Osteoblast (primary cell): Measurements from ENCODE around the gene PRKN. TPM values are rescaled to one million over a fixed set of nuclear protein-coding genes. Genes with fewer than 3 reads are reported as not detected.

ENCODE experiments used
- DNase-seq: peaks from one replicate; pipeline ENCODE4 v3.0.0; 2011; ENCODE audit warnings: low spot score, mixed read lengths; ENCODE audit not compliant: insufficient read length; ENCODE audit errors: missing footprints
- H2AFZ ChIP-seq: 2 replicates; pipeline ENCODE4 v1.6.0; 2011; ENCODE audit warnings: mild to moderate bottlenecking, low read length
- H3K27ac ChIP-seq: 2 replicates; pipeline ENCODE4 v1.5.1; 2011; ENCODE audit warnings: mild to moderate bottlenecking, low read depth, low read length, moderate library complexity
- H3K27me3 ChIP-seq: 2 replicates; pipeline ENCODE4 v1.6.0; 2012; ENCODE audit warnings: mild to moderate bottlenecking, control low read depth, inconsistent platforms, low read length, moderate library complexity; ENCODE audit not compliant: insufficient read depth
- H3K36me3 ChIP-seq: 2 replicates; pipeline ENCODE4 v1.5.1; 2011; ENCODE audit warnings: mild to moderate bottlenecking, low read length, control low read depth, moderate library complexity; ENCODE audit not compliant: insufficient read depth
- H3K4me1 ChIP-seq: 2 replicates; pipeline ENCODE4 v1.5.1; 2011; ENCODE audit warnings: mild to moderate bottlenecking, low read length, control low read depth, moderate library complexity; ENCODE audit not compliant: insufficient read depth
- H3K4me2 ChIP-seq: 2 replicates; pipeline ENCODE4 v1.6.0; 2011; ENCODE audit warnings: mild to moderate bottlenecking, low read length; ENCODE audit not compliant: insufficient read depth
- H3K4me3 ChIP-seq: fragments of 200-600 bp; sonication (generic); 3 replicates; pipeline ENCODE4 v1.5.1; 2012; ENCODE audit warnings: mild to moderate bottlenecking, low read length, inconsistent platforms; ENCODE audit not compliant: insufficient read depth
- H3K79me2 ChIP-seq: 2 replicates; pipeline ENCODE4 v1.6.0; 2012; ENCODE audit warnings: mild to moderate bottlenecking, low read length, control low read depth, inconsistent platforms; ENCODE audit not compliant: insufficient read depth
- H3K9me3 ChIP-seq: 2 replicates; pipeline ENCODE4 v1.5.1; 2011; ENCODE audit warnings: low read depth, low read length, control low read depth
- H4K20me1 ChIP-seq: 2 replicates; pipeline ENCODE4 v1.6.0; 2012; ENCODE audit warnings: mild to moderate bottlenecking, low read length, control low read depth; ENCODE audit not compliant: insufficient read depth
- total RNA-seq: library from RNA; depleted of rRNA; stranded (reverse); fragments of >200 nt; gene quantifications from 2 replicates; pipeline ENCODE4 v1.2.3, GENCODE V29; 2012
- TF ChIP-seq, protein P1 (sequence below): IDR thresholded peaks from 2 replicates; pipeline ENCODE4 v1.5.1; 2011; ENCODE audit warnings: mild to moderate bottlenecking, low read depth, low read length, moderate library complexity; ENCODE audit errors: extremely low read depth

Gene PRKN
- total RNA-seq, 1 donor = 2.9 TPM

DNA sequence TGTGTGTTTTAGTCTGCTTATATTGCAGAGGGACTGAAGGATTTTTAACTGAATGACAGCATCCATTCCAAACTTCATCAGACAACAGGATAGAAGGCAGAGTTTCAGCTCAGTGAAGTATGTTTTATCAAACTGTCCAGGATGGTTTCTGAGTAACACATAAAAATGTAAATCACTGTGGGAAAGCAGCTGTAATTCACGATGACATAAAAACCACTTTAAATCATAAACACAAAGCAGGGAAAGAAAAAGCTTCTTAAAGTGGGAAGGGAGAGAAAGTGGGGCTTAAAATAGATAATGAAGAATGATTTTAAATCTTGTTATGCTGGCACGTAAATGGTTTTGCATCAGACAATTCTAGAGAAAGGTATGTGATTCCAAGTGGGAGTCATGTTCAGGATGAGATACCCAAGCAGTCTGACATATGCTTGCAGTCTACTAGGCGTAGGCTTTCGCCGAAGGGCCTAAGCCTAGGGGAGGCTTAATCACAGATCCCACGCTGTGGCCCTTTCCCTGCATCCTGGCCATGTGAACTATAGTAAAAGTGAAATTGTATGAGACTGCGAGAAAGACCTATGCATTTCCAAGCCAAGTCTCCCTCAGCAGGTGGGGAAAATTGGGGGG is 610.6 kb downstream of the PRKN start:
- TF ChIP-seq, protein P1, sequence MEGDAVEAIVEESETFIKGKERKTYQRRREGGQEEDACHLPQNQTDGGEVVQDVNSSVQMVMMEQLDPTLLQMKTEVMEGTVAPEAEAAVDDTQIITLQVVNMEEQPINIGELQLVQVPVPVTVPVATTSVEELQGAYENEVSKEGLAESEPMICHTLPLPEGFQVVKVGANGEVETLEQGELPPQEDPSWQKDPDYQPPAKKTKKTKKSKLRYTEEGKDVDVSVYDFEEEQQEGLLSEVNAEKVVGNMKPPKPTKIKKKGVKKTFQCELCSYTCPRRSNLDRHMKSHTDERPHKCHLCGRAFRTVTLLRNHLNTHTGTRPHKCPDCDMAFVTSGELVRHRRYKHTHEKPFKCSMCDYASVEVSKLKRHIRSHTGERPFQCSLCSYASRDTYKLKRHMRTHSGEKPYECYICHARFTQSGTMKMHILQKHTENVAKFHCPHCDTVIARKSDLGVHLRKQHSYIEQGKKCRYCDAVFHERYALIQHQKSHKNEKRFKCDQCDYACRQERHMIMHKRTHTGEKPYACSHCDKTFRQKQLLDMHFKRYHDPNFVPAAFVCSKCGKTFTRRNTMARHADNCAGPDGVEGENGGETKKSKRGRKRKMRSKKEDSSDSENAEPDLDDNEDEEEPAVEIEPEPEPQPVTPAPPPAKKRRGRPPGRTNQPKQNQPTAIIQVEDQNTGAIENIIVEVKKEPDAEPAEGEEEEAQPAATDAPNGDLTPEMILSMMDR = no peak
- DNase-seq = no peak
- H3K36me3 ChIP-seq = no peaks in the 10 kb centered on the region
- no peaks in the 10 kb centered on the region for H3K79me2 ChIP-seq
- H3K4me3 ChIP-seq = no peak overlapping the region
- H2AFZ ChIP-seq = no peak overlapping the region
- no peak overlapping the region for H3K4me2 ChIP-seq
- H3K9me3 ChIP-seq = no peaks in the 10 kb centered on the region
- no peak overlapping the region for H3K27ac ChIP-seq
- H4K20me1 ChIP-seq = no peaks in the 10 kb centered on the region
- H3K4me1 ChIP-seq = no peaks in the 10 kb centered on the region
- H3K27me3 ChIP-seq = no peaks in the 10 kb centered on the region

- Histone ChIP-seq H3K27ac (no peak overlapping the region), H2AFZ (no peak overlapping the region), H3K79me2 (no peaks in the 10 kb centered on the region), H3K36me3 (no peaks in the 10 kb centered on the region), H4K20me1 (no peaks in the 10 kb centered on the region), H3K4me1 (no peaks in the 10 kb centered on the region), H3K4me2 (no peak overlapping the region), H3K4me3 (no peak overlapping the region), H3K9me3 (no peaks in the 10 kb centered on the region), H3K27me3 (no peaks in the 10 kb centered on the region)
- TF ChIP-seq, protein P1 = no peak
- no peak for DNase-seq
Observed at GRCh38 chr6:162109480-162110050, 618.0 kb downstream of the PRKN start.

- no peaks in the 10 kb centered on the region for H3K9me3 ChIP-seq
- no peak for DNase-seq
- no peak overlapping the region for H3K4me3 ChIP-seq
- no peak overlapping the region for H2AFZ ChIP-seq
- no peaks in the 10 kb centered on the region for H3K79me2 ChIP-seq
- TF ChIP-seq, protein P1 = no peak
- H3K27me3 ChIP-seq = no peaks in the 10 kb centered on the region
- H4K20me1 ChIP-seq = no peaks in the 10 kb centered on the region
- H3K36me3 ChIP-seq = no peaks in the 10 kb centered on the region
- H3K4me1 ChIP-seq = no peaks in the 10 kb centered on the region
- no peak overlapping the region for H3K27ac ChIP-seq
- no peak overlapping the region for H3K4me2 ChIP-seq
Observed at GRCh38 chr6:162108041-162108440, 619.5 kb downstream of the PRKN start.

GRCh38 chr6:162100096-162100495 is 627.5 kb downstream of the PRKN start:
- no peaks in the 10 kb centered on the region for H3K36me3 ChIP-seq
- peak overlapping the region; percentile 31 for H3K27ac ChIP-seq
- H3K4me3 ChIP-seq = no peak overlapping the region
- no peaks in the 10 kb centered on the region for H3K9me3 ChIP-seq
- no peaks in the 10 kb centered on the region for H3K27me3 ChIP-seq
- no peak overlapping the region for H2AFZ ChIP-seq
- peak overlapping the region; percentile 29 for H3K4me2 ChIP-seq
- TF ChIP-seq, protein P1 = no peak
- H4K20me1 ChIP-seq = no peaks in the 10 kb centered on the region
- peaks cover 4% of the 10 kb centered on the region for H3K4me1 ChIP-seq
- DNase-seq = no peak
- no peaks in the 10 kb centered on the region for H3K79me2 ChIP-seq
